Tibial nerve (tissue), 4 donors: ENCODE data around the gene PPP1R12A. TPM values are rescaled to one million over a fixed set of nuclear protein-coding genes. Genes with fewer than 3 reads are reported as not detected.
"Not testable (repeated sequence)": the region's sequence is repeated elsewhere in the genome, so short reads cannot be mapped to it uniquely, and the experiment has no call there.

Experiments
- DNase-seq, 2 donors: peaks; one replicate each; pipeline ENCODE4 v3.0.0-alpha.2; 2019; ENCODE audit warnings: low spot score in 2 of 2
- H3K27ac ChIP-seq, 4 donors: fragments of 200-600 bp; sonication (generic) in 3 of 4; one replicate each; pipeline ENCODE4 v1.5.1; 2017 to 2019; ENCODE audit warnings: mild to moderate bottlenecking in 1 of 4
- H3K27me3 ChIP-seq, 2 donors: fragments of 200-600 bp; sonication (generic) in 1 of 2; one replicate each; pipeline versions ENCODE4 v1.5.1 to v1.6.0; 2017 to 2019
- H3K36me3 ChIP-seq, 3 donors: fragments of 200-600 bp; sonication (generic); one replicate each; pipeline ENCODE4 v1.5.1; 2018 to 2019
- H3K4me1 ChIP-seq, 4 donors: fragments of 200-600 bp; sonication (generic) in 3 of 4; one replicate each; pipeline ENCODE4 v1.5.1; 2017 to 2019
- H3K4me3 ChIP-seq, 4 donors: fragments of 200-600 bp; sonication (generic) in 3 of 4; one replicate each; pipeline ENCODE4 v1.5.1; 2017 to 2019; ENCODE audit warnings: mild to moderate bottlenecking in 1 of 4, moderate library complexity in 1 of 4
- H3K9me3 ChIP-seq, 4 donors: fragments of 200-600 bp; sonication (generic) in 3 of 4; one replicate each; pipeline ENCODE4 v1.5.1; 2017 to 2019
- CTCF ChIP-seq, 5 experiments: fragments of 200-600 bp in 3 of 5; fragments of 450-650 bp in 2 of 5; sonication (generic) in 3 of 5; IDR thresholded peaks; one replicate each; pipeline ENCODE4 v1.5.1; 2016 to 2019; ENCODE audit warnings: antibody characterized with exemption in 5 of 5, mild to moderate bottlenecking in 3 of 5, moderate library complexity in 2 of 5
- EP300 ChIP-seq, 2 donors: sonication (generic); formaldehyde crosslinking; IDR thresholded peaks; one replicate each; pipeline ENCODE4 v1.6.1; 2017; ENCODE audit warnings: antibody characterized with exemption in 2 of 2, mild to moderate bottlenecking in 1 of 2
- POLR2A ChIP-seq, 2 donors: fragments of 450-650 bp; IDR thresholded peaks; one replicate each; pipeline ENCODE4 v1.6.1; 2017; ENCODE audit warnings: antibody characterized with exemption in 2 of 2, mild to moderate bottlenecking in 2 of 2, moderate library complexity in 2 of 2
- WGBS, 2 donors: methylation state at CpG; one replicate each; pipeline ENCODE4 v1.1.5; 2018; 5-methylcytosine and 5-hydroxymethylcytosine counted together
- total RNA-seq, 4 donors: library from RNA; depleted of rRNA; stranded (reverse); fragments of >200 nt; gene quantifications; one replicate each; pipeline ENCODE4 v1.1.0, GENCODE V29; 2016

PPP1R12A gene
- total RNA-seq, 4 donors from 2014 or later: 84.3 to 137 (median 99.6) TPM

- 73 to 79% methylated on average over 1 of the region's 1 CpG for WGBS, 2 donors
- no peak overlapping the region for H3K4me3 ChIP-seq
- H3K27ac ChIP-seq: no peak overlapping the region
- TF ChIP-seq EP300 (IDR thresholded peaks at IDR 0.05): no peak
- TF ChIP-seq POLR2A (IDR thresholded peaks at IDR 0.05): no peak
- no peak for TF ChIP-seq CTCF (IDR thresholded peaks at IDR 0.05)
- no peaks in the 10 kb centered on the region for H3K27me3 ChIP-seq
- H3K4me1 ChIP-seq: peaks cover 0 to 15% (median 0%) of the 10 kb centered on the region in 4 donors
- no peak for DNase-seq
- H3K9me3 ChIP-seq: no peaks in the 10 kb centered on the region
- H3K36me3 ChIP-seq: no peaks in the 10 kb centered on the region
Measured at GRCh38 chr12:79978692-79979091, 43.8 kb upstream of the PPP1R12A start.

DNA sequence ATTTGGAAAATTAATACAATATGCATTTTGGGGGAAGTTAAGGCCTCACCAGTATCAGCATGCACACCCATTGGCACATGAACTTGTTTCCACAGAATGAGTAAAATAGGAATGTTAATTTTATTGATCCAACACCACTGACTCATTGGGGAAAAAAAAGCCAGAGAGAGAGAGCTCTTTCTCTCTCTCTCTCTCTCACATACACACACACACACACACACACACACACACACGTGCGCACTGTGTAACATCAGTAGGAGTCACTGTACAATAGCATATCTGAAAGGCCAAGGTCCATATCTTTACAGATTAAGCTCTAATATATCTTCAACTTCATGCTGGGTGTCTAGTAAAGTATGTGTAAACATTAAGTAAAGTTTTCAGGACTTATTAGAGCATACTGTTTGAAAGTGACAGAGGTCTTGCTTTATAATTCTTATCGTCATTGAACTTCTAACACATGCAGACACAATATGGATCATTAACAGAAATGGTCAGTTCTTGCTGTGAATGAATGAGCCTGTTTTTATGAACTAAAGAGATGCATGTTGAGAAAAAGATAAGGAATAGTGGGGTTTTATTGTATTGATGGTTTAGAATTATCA is 43.1 kb upstream of the PPP1R12A start:
- DNase-seq, H3K27ac ChIP-seq, H3K27me3 ChIP-seq, H3K9me3 ChIP-seq, H3K36me3 ChIP-seq, H3K4me3 ChIP-seq: not testable (repeated sequence)
- H3K4me1 ChIP-seq: peaks cover 0 to 15% (median 0%) of the 10 kb centered on the region in 4 donors
- 68 to 76% methylated on average over 3 of the region's 3 CpGs for WGBS, 2 donors

DNA sequence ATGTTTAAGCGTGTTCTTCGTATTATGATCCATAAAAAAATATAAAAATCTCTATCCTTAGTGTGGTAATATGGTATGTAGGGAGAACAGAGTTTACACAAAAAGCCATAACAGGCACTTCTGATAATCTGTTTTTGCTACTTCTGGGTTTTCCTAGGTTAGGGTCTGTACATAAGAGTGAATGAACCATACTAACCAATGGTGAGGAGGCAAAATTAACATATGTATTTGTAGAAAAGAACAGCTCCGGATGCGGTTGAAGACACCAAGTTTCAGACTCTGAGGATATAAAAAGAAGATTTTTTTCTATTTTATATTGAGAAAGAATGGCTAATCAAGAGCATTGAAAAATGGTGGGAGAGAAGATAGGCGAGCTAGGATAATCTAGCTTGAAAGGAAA is 40.2 kb upstream of the PPP1R12A start:
- Histone ChIP-seq H3K27me3 (no peaks in the 10 kb centered on the region), H3K36me3 (no peaks in the 10 kb centered on the region), H3K9me3 (no peaks in the 10 kb centered on the region), H3K4me1 (peaks cover 0 to 15% (median 0%) of the 10 kb centered on the region in 4 donors), H3K4me3 (no peak overlapping the region), H3K27ac (no peak overlapping the region)
- DNase-seq: no peak
- TF ChIP-seq EP300 (IDR thresholded peaks at IDR 0.05) (no peak), POLR2A (IDR thresholded peaks at IDR 0.05) (no peak), CTCF (IDR thresholded peaks at IDR 0.05) (no peak)
- 89 to 91% methylated on average over 5 of the region's 5 CpGs for WGBS, 2 donors

GRCh38 chr12:79973801-79974200 is 38.9 kb upstream of the PPP1R12A start:
- no peaks in the 10 kb centered on the region for H3K27me3 ChIP-seq
- peaks cover 0 to 15% (median 0%) of the 10 kb centered on the region in 4 donors for H3K4me1 ChIP-seq
- H3K4me3 ChIP-seq: no peak overlapping the region
- DNase-seq: no peak
- no peak overlapping the region for H3K27ac ChIP-seq
- H3K9me3 ChIP-seq: no peaks in the 10 kb centered on the region
- no peak for TF ChIP-seq CTCF (IDR thresholded peaks at IDR 0.05)
- no peak for TF ChIP-seq POLR2A (IDR thresholded peaks at IDR 0.05)
- TF ChIP-seq EP300 (IDR thresholded peaks at IDR 0.05): no peak
- no peaks in the 10 kb centered on the region for H3K36me3 ChIP-seq
- WGBS, 2 donors: 71 to 75% methylated on average over 4 of the region's 4 CpGs

DNA sequence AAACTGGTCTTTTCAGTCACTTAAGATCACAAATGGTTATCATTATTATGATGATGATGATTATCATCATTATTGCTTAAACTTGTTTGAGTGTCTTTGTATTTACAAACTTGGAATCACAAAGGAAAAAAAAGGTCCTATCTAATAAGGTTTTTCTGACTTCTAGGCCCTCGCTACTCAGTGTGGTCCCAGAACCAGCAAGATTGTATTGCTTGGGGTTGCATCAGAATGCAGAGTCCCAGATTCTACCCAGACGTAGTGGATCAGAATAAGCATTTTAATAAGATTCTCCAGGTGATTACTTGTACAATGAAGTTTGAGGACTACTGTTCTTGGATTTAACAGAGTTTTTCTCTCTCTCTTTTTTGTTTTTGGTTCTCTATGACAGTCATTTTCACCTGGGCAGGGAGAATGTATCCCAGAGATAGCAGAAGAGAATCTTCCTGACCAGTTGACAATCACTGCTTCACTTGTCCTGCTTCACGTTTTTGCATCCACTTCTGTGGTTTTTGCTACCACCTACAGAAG is 29.3 kb upstream of the PPP1R12A start:
- DNase-seq: no peak
- no peak overlapping the region for H3K27ac ChIP-seq
- WGBS, 2 donors: 76% methylated on average over 3 of the region's 3 CpGs
- H3K9me3 ChIP-seq: no peaks in the 10 kb centered on the region
- TF ChIP-seq EP300 (IDR thresholded peaks at IDR 0.05) (no peak), CTCF (IDR thresholded peaks at IDR 0.05) (no peak), POLR2A (IDR thresholded peaks at IDR 0.05) (no peak)
- no peaks in the 10 kb centered on the region for H3K36me3 ChIP-seq
- no peaks in the 10 kb centered on the region for H3K27me3 ChIP-seq
- no peak overlapping the region for H3K4me3 ChIP-seq
- H3K4me1 ChIP-seq: peaks cover 0 to 5% (median 0%) of the 10 kb centered on the region in 4 donors
